ENCODE measurements around the gene ABLIM2. TPM values are rescaled to one million over a fixed set of nuclear protein-coding genes. Genes with fewer than 3 reads are reported as not detected.

ABLIM2 gene
- total RNA-seq, 1 experiment from 2014 or later: 1.0 TPM

DNA sequence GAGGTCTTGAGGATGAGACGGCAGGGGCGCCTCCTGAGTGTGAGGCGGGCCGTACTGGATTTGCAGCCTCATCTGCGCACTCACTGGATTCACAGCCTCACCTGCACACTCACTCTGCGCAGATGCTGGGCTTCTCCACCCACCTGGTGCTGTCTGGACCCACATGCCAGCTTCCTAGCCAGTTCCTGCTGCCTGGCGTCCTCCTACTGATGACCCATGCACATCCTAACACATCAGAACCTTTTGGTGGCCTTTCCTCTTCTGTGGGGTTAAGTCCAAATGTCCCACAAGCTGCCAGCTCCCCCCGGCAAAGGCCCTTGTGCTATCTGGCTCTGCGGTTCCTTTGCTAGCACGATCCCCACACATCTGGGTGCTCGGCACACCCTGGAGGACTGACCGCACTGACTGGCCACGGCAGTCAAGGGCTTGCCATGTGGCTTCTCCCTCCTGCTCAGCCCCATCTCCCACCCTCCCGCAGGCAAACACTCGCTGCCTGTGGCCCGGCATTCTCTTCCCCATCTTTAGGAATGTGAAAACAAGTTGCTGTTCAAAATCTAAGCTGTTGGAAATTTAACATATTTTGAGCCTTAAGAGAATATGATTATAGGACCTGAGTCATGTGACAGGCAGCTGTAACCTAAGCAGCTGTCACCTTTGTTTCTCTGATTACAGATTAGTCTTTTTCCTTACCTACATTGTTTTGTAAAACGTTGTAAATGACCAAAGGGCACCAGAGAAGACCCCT lies 179.5 kb downstream of the ABLIM2 start:
- TF ChIP-seq, protein P1, sequence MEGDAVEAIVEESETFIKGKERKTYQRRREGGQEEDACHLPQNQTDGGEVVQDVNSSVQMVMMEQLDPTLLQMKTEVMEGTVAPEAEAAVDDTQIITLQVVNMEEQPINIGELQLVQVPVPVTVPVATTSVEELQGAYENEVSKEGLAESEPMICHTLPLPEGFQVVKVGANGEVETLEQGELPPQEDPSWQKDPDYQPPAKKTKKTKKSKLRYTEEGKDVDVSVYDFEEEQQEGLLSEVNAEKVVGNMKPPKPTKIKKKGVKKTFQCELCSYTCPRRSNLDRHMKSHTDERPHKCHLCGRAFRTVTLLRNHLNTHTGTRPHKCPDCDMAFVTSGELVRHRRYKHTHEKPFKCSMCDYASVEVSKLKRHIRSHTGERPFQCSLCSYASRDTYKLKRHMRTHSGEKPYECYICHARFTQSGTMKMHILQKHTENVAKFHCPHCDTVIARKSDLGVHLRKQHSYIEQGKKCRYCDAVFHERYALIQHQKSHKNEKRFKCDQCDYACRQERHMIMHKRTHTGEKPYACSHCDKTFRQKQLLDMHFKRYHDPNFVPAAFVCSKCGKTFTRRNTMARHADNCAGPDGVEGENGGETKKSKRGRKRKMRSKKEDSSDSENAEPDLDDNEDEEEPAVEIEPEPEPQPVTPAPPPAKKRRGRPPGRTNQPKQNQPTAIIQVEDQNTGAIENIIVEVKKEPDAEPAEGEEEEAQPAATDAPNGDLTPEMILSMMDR (conservative IDR thresholded peaks at IDR 0.05): no peak
- peak overlapping the region; percentile 31 for H3K27ac ChIP-seq (ENCODE audit: insufficient read length, low read depth, low read length)
- no peaks in the 10 kb centered on the region for H3K27me3 ChIP-seq (ENCODE audit: insufficient read depth, low read length)
- no peak overlapping the region for H2BK5ac ChIP-seq (ENCODE audit: insufficient read length, low read length)
- H2BK120ac ChIP-seq (ENCODE audit: low read depth, low read length, poor library complexity, severe bottlenecking): peak overlapping the region; percentile 7
- H3K23ac ChIP-seq (ENCODE audit: insufficient read length, low read depth, low read length): no peak overlapping the region
- no peaks in the 10 kb centered on the region for H3K23me2 ChIP-seq (ENCODE audit: insufficient read length, low read depth, low read length, poor library complexity, severe bottlenecking)
- peaks cover 23 to 27% of the 10 kb centered on the region in 2 experiments for H3K4me1 Mint-ChIP-seq
- H4K20me1 ChIP-seq (ENCODE audit: control insufficient read depth, insufficient read depth, insufficient read length): no peaks in the 10 kb centered on the region
- peaks cover 13% of the 10 kb centered on the region; the same call in 1 of the 2 replicates for H3K4me1 ChIP-seq (ENCODE audit: insufficient read depth, low read length)
- H4K91ac ChIP-seq (ENCODE audit: insufficient read length, low read depth, low read length): peak overlapping the region; percentile 12
- H3T11ph ChIP-seq (ENCODE audit: low read length): no peak overlapping the region
- H4K8ac ChIP-seq (replicated peaks; ENCODE audit: insufficient read length, low read depth, low read length): no peak overlapping the region
- no peak overlapping the region for H2AK5ac ChIP-seq (ENCODE audit: insufficient read length, low read length)
- no peaks in the 10 kb centered on the region for H3K79me2 ChIP-seq (ENCODE audit: insufficient read depth, low read length)
- H3K14ac ChIP-seq (ENCODE audit: insufficient read depth, low read length): peak overlapping the region; percentile 45; the same call in 1 of the 2 replicates
- peaks cover 0 to 5% of the 10 kb centered on the region in 2 experiments; a peak in 3 of 5 replicates for H3K9me3 Mint-ChIP-seq
- H2BK12ac ChIP-seq (ENCODE audit: insufficient read length, low read depth, low read length): no peak overlapping the region
- no peak overlapping the region for H3K9ac ChIP-seq (ENCODE audit: extremely low read depth, insufficient read length, low read length)
- H3K56ac ChIP-seq (ENCODE audit: insufficient read length, low read depth, low read length): no peak overlapping the region
- H3K18ac ChIP-seq (ENCODE audit: insufficient read length, low read depth, low read length): peak overlapping the region; percentile 21
- no peaks in the 10 kb centered on the region for H3K27me3 Mint-ChIP-seq (ENCODE audit: low read depth)
- H2AFZ ChIP-seq (ENCODE audit: low read length): no peak overlapping the region
- H3K27ac Mint-ChIP-seq: peak overlapping the region; percentile 53 to 72 (median 59); a peak in 5 of 7 replicates
- H3K9me3 ChIP-seq (ENCODE audit: control insufficient read depth, low read depth, low read length): no peaks in the 10 kb centered on the region
- H2BK15ac ChIP-seq (ENCODE audit: low read depth, low read length): no peak overlapping the region
- peak; percentile 74 for DNase-seq
- no peak overlapping the region for H3K4me2 ChIP-seq (ENCODE audit: insufficient read depth, insufficient read length, low read length)
- no CpG with 5 or more reads among the region's 17 CpGs for WGBS (ENCODE audit: extremely low coverage, insufficient read length, low lambda C conversion rate)
- peaks cover 0 to 4% (median 3%) of the 10 kb centered on the region in 3 experiments; a peak in 2 of 7 replicates for H3K36me3 Mint-ChIP-seq (ENCODE audit: insufficient read depth in 1 of 3, low read depth in 3 of 3)
- no peaks in the 10 kb centered on the region for H3K79me1 ChIP-seq (ENCODE audit: insufficient read depth, low read depth, low read length, poor library complexity, severe bottlenecking)
- no peak overlapping the region for H3K4ac ChIP-seq (ENCODE audit: low read depth, low read length)
- H4K5ac ChIP-seq (ENCODE audit: insufficient read length, low read depth, low read length): no peak overlapping the region
- H3K4me3 Mint-ChIP-seq: no peak overlapping the region; a peak in 1 of 5 replicates
- no peak overlapping the region for H2BK20ac ChIP-seq (ENCODE audit: low read depth, low read length, poor library complexity, severe bottlenecking)
